Left colon (tissue), 2 donors: Measurements from ENCODE around the gene NIN. TPM values are rescaled to one million over a fixed set of nuclear protein-coding genes. Genes with fewer than 3 reads are reported as not detected.

Experiments
- ATAC-seq: fragments of 200-7000 bp; cut with Tn5 transposase; one replicate; pipeline ENCODE4 v1.9.1; 2020; ENCODE audit warnings: mild to moderate bottlenecking, moderate library complexity
- DNase-seq, 2 donors: peaks; one replicate each; pipeline ENCODE4 v3.0.0-alpha.2; 2020
- intact Hi-C, 2 donors: fragments of 100-400 bp; cut with DNase I in 1 of 2; cut with micrococcal nuclease in 1 of 2; formaldehyde crosslinking; loops; one replicate each; pipeline versions ENCODE4 v1.11.2 to v1.14.0; 2022; cut with DNase I, micrococcal nuclease
- total RNA-seq, 2 donors: library from RNA; stranded (reverse); fragmentation: NEBNext Ultra II Directional; extraction: Animal tissue kit (Norgen Biotek cat#: 25700); gene quantifications; one replicate each; pipeline ENCODE4 v1.2.1, GENCODE V29; 2021
- donor health status: DM: no; HTN: no; CAD: no.
- donor health status: DM: yes; HTN: yes; CAD: no.

NIN gene
- total RNA-seq, 2 donors from 2014 or later = 21.0 to 24.7 TPM

DNA sequence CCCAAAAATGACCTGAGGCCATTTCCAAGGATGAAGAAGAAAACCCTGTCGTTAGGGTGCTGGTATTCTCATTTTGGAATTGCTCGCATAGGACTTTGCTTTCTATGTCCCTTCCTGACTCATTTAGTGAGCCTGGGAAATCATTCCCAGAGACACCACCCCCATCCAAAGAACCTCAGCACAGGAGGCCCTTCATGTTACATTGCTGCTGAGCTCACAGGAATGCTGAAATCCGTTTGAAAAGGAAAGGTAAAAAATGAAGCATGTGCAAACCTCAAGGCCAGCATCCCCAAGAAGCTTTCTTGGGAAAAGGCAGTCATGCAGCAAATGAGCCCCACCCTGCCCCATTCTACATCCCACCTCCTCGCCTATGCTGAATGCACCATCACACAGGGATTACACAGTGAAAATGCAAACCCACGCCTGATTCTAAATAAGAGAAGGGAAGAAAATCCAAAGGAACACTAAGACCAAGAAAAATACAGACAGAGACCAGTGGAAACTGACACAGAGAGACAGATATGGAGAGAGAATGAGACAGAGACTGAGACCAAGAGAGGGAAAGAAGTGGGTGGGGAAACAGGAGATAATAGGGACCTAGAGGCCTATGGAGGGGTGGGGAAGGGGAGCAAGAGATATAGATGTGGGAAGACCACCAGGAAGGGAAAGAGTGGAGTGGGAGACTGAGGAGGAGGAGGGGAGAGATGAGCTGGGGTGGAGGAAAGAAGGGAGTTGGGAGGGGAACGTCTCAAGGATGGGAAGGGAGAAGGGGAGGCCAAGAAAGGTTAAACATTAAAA lies 33.5 kb downstream of the NIN start:
- intact Hi-C loops = no loop called here
- ATAC-seq (no peak), DNase-seq (no peak)

- DNase-seq (no peak), ATAC-seq (no peak)
- intact Hi-C loops = no loop called here
Observed at GRCh38 chr14:50796390-50796789, 34.6 kb downstream of the NIN start.

GRCh38 chr14:50795909-50796308 lies 35.1 kb downstream of the NIN start:
- no peak for DNase-seq
- intact Hi-C loops = no loop called here
- ATAC-seq = no peak

DNA sequence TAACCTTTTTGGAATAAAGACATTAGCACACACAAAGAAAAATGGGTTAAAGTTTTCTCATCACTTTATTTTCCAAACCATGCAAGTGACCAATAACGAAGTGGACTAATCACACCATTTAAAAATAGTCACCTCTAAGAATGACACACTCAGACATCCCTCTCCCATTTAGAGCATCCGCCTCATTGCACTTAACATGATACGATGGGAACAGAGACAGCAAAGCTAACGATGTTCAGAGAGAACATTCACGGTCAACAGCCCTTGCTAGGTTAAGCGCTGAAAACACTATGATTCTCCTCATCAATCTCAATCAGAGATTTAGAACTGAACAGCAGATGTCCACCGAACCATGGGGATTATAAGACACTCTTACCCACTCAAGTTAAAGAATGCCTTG lies 35.8 kb downstream of the NIN start:
- ATAC-seq (no peak), DNase-seq (no peak)
- intact Hi-C loops = no loop called here

DNA sequence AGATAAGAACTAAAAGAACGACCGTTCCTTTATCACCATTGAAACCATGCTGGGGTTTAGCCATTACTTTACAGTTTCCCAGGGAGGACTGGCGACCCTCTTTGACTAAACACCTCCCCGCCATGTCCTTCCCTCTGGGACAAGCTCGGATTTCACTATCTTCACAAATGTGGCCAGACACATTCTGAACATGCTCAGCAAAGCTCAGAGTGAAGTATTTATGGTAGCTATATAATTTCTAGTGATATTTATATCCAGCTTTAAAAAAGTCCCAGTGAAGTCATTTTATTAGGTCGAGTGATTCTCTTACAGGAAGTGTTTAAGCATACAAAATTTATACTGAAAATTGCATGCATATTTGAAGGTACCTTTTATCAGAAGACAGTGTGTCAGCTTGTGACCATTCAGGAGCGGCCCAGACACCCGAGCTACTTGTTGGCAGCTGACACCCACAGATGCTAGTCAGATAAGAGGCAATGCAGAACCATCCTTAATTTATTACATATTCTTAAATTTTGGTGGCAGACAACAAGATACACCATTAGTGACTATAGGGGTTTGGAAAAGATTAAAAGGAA lies 36.8 kb downstream of the NIN start:
- DNase-seq = no peak

GRCh38 chr14:50792634-50793068 lies 38.3 kb downstream of the NIN start:
- ATAC-seq (no peak), DNase-seq (no peak)
- intact Hi-C loops = no loop called here

More for the DNA sequence above, 36.8 kb downstream of the NIN start:
- no peak for ATAC-seq
- intact Hi-C loops = no loop called here

DNA sequence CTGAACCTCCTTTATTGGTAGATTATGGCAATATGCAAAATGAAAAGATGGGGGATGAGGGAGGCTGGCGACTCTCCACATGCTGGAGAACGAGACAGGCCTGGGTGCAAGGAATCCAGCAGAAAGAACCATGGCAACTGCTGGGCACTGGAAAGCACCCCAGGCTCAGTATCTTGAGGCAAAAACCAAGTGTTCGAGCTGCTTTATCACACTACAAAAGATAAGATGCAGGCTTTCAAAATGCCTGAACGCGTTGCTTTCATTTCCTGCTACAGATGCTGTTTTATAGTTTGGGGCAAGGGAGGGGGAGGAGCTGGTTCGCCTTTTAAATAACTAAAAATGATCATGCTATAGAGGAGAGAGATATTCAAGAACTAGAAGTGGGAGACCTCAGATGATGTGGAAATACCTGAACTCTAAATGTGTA lies 38.9 kb downstream of the NIN start:
- ATAC-seq (no peak), DNase-seq (no peak)
- intact Hi-C loops = no loop called here

- ATAC-seq (no peak), DNase-seq (no peak)
- intact Hi-C loops = no loop called here
Observed at GRCh38 chr14:50791201-50791600, 39.8 kb downstream of the NIN start.

DNA sequence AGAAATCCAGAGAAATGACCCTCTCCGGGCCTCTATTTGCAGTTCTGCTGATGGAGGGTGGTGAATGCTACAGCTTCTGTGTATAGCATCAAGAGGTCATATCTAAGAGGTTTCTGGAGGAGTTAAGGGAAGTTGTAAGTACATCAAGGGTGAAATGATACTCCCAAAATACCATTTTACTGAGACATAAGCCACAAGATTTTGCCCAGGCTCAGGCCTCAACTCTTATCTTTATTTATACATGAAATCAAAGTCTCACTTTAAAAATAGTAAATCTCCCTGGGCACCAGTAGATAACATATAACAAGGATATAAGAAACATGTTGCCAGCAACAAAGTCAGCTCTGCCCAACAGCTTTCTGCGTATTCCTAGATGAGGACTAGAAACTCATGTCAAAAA lies 40.4 kb downstream of the NIN start:
- ATAC-seq (no peak), DNase-seq (no peak)
- intact Hi-C loops = no loop called here

DNA sequence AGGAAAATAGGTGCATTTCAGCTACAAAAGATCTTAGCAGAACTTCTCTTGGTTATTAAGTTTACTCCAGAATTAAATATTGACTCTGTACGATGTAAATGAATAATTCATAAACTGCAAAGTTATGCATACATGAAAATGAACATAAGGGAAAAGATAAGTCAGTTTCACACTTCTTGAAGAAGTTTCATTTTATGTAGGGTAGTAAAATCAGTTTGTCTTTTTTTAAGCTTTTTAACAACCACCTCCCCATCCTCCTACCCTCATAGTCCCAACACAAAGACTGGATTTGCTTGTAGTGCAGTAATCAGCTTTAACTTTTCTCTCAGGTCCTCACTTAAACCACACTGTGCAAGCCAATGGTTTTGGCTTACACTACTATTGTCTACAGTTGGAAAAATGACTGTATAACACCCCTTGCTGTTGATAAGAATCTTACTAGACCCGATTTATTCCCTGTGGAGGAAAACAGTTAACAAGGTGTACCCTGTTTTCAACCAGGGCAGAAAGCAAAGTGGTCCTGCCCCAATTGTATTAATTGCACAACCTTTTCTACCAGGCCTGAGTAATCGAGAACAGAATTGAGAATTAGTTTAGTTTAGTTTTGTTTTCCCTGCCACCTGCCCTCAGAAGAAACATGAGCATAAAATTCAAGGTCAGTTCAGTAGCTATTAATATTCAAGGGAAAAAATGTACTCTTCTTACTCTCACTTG lies 44.1 kb downstream of the NIN start:
- ATAC-seq (no peak), DNase-seq (no peak)
- intact Hi-C loops = loop anchor here in 1 of 2 donors (10.0 kb wide), 1 partner anchor 68 kb away; no protein-coding TSS in a partner anchor

- intact Hi-C loops = loop anchor here in 1 of 2 donors (10.0 kb wide), 1 partner anchor 69 kb away; no protein-coding TSS in a partner anchor
- no peak for DNase-seq
Observed at GRCh38 chr14:50785457-50786063, 45.4 kb downstream of the NIN start.

DNA sequence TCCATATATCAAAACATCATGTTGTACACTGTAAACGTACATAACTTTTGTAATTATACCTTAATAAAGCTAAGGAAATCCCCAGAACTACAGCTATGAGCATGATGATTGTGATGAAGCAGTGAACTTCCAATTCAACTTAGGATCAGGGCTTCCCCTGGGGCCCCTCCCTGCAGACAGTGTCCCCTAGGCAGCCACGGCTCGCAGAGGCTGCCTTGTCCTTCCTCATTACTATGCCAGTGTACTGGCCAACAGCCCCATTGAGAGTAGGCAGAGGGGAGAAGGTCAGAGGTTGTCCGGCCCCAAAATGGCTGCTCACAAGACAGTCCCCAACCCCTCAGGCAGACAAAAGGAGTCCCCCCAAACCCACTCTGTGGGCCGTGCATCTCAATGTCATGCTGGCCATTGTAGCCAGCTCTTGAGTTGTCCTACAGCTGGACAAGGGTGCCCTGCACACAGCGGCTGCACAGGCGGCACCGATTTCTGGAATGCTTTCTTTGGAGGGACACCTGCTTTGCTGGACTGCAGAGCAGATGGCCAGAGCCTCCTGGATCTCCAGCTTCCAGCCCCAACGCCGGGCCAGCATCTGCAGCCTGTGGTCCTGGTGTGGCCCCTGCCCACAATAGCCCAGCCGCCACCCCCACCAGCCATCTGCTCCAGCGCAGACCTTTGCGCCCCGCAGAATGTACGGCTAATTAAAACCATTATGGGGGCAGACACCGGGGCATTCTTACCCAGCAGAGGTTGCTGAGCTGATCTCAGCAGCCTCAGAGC lies 46.1 kb downstream of the NIN start:
- DNase-seq = no peak
- intact Hi-C loops = loop anchor here in 1 of 2 donors (10.0 kb wide), 1 partner anchor 70 kb away; no protein-coding TSS in a partner anchor
- ATAC-seq = no peak

More at GRCh38 chr14:50785457-50786063, 45.4 kb downstream of the NIN start:
- ATAC-seq = no peak

DNA sequence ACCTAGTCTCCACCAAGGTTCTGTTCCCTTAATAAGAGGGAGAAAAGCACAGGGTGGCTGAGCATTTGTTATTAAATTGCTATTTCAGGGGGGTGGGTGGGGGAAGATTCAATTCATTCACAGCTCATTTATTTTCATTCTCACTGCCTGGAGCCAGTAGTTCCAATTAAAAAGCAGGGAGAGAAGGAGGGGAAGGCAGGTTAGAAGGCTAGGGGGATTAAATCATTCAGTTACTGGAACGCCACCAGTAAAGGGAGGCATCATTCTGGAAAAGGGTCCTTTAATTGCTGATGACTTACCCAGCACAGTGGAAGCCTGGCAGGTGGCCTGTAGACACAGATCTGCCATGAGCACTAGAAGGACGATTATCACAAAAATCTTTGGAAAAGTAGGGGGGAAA lies 47.4 kb downstream of the NIN start:
- intact Hi-C loops = loop anchor here in 1 of 2 donors (10.0 kb wide), 1 partner anchor 71 kb away; no protein-coding TSS in a partner anchor

DNA sequence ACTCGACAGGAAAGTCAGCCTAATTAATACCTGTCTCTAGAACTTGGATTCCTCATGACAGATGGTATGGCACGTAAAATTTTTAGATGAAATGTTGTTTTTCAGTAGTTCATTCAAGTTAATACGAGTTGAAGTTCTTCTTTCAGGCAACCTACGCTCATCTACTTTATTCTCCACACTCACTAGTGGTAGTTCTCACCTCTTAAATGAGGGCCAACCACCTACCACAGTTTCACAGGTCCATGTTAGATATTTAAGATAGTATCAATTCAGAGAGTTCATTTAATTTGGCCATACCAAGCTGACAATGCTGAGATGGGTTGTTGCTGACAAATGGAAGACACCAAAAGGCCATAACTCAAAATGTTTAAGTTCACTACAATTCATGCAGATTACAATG lies 50.6 kb downstream of the NIN start:
- ATAC-seq (no peak), DNase-seq (no peak)
- intact Hi-C loops = loop anchor here in 1 of 2 donors (10.0 kb wide), 1 partner anchor 74 kb away; no protein-coding TSS in a partner anchor

More for the DNA sequence above, 47.4 kb downstream of the NIN start:
- DNase-seq (no peak), ATAC-seq (no peak)

DNA sequence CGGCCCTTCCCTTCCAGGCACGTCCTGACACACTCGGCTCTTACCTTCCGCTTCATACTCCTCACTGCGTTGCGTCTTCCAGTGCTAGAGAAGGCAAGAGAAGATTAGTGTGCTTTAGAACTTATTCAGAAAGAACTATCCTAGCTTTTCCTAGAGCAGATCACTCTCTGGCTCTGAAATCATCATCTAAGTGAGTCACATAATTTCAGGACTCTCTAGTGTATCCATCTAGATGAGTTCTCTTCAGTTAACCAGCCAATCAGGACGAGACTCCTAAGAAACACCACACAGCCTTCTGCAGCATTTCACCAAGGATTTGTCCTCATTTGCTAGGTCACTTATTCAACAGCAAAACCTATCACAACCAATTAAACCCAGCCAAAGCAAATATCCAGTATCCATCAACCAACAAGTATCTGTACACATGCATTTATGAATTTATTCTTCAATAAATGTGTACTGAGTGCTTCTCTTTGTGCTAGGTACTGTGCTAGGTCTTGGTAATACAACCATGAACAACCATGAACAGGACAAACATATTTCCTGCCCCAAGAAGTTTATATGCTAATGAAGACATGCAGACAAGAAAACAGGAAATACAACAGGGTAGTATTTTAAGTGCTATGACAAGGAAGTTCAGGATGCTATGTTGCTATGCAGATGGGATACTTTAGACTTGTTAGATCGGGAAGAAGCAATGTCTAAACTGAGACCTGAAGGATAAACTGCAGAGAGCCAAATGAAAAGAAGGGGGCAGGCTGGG lies 52.1 kb downstream of the NIN start:
- ATAC-seq = no peak
- intact Hi-C loops = loop anchor here in 1 of 2 donors (5.0 kb wide), 1 partner anchor 237 kb away; no protein-coding TSS in a partner anchor

GRCh38 chr14:50776522-50776921 lies 54.4 kb downstream of the NIN start:
- ATAC-seq = no peak
- intact Hi-C loops = loop anchor here in 1 of 2 donors (5.0 kb wide), 1 partner anchor 234 kb away; no protein-coding TSS in a partner anchor
- no peak for DNase-seq

More for the DNA sequence above, 52.1 kb downstream of the NIN start:
- no peak for DNase-seq

DNA sequence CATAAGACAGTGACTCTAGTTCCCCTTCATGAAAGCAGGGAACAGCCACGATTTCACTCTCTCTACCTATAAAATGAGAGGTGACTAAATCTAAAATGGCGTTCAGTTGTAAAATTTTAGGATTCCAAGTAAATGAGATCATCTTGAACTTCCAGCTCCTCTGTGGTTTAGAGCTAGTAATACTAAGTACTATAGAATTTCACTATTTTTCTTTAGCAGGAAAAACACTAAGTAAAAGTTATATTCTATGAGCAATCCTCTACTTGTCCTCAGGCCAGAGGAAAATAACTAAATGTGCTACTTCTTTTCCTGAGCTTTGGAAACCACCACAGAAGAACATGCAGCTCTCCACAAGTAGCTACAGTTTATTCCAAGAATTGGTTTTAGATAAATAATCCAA lies 55.6 kb downstream of the NIN start:
- no peak for DNase-seq
- intact Hi-C loops = loop anchor here in 1 of 2 donors (5.0 kb wide), 1 partner anchor 233 kb away; no protein-coding TSS in a partner anchor

More for the DNA sequence above, 55.6 kb downstream of the NIN start:
- no peak for ATAC-seq
